ENCODE data around the gene SCEL. TPM values are rescaled to one million over a fixed set of nuclear protein-coding genes. Genes with fewer than 3 reads are reported as not detected.

SCEL gene
- not detected for polyA plus RNA-seq (2012; ENCODE audit: missing spikeins)

DNA sequence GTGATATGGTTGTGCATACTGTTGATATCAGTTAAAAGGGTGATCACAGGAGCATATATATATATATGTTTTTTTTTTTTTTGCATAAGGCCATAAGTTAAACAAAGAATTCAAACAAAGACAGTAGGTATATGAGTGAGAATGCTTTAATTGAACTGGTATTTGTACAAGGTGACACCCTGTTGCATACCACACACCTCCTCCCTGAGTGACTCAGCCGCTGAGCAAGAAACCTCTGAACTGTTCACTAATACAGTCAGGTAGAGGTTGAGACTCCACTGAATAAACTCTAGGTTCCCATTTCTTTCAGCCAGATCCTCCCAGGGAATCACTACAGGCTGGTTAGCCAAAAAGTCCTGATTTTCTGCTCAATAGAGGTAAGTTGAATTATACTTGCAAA lies at the start of gene SCEL:
SCEL (plus strand) TSS at position 259 of the 400 bp plus-strand sequence. CDS start 20,170 bp downstream, outside the sequence.
- TF ChIP-seq POLR2A (IDR thresholded peaks at IDR 0.05; ENCODE audit: low read depth, low read length): no peak
- no peak for TF ChIP-seq TAF1 (IDR thresholded peaks at IDR 0.05; ENCODE audit: borderline replicate concordance, low read depth, low read length)
- no peak for TF ChIP-seq POLR2AphosphoS5 (IDR thresholded peaks at IDR 0.05; ENCODE audit: low read depth, low read length)
- FAIRE-seq: no peak
- no peak for DNase-seq (ENCODE audit: insufficient read length)

- TF ChIP-seq TAF1 (IDR thresholded peaks at IDR 0.05; ENCODE audit: borderline replicate concordance, low read depth, low read length) (no peak), POLR2AphosphoS5 (IDR thresholded peaks at IDR 0.05; ENCODE audit: low read depth, low read length) (no peak), POLR2A (IDR thresholded peaks at IDR 0.05; ENCODE audit: low read depth, low read length) (no peak)
- FAIRE-seq (no peak), DNase-seq (ENCODE audit: insufficient read length) (no peak)
These were observed 45.8 kb upstream of the SCEL start for GRCh38 chr13:77489566-77490337.

- FAIRE-seq: peak; percentile 30
- DNase-seq (ENCODE audit: insufficient read length): no peak
- no peak for TF ChIP-seq POLR2A (IDR thresholded peaks at IDR 0.05; ENCODE audit: low read depth, low read length)
- TF ChIP-seq POLR2AphosphoS5 (IDR thresholded peaks at IDR 0.05; ENCODE audit: low read depth, low read length): no peak
- no peak for TF ChIP-seq TAF1 (IDR thresholded peaks at IDR 0.05; ENCODE audit: borderline replicate concordance, low read depth, low read length)
These were observed 42.5 kb upstream of the SCEL start for GRCh38 chr13:77492982-77493381.

DNA sequence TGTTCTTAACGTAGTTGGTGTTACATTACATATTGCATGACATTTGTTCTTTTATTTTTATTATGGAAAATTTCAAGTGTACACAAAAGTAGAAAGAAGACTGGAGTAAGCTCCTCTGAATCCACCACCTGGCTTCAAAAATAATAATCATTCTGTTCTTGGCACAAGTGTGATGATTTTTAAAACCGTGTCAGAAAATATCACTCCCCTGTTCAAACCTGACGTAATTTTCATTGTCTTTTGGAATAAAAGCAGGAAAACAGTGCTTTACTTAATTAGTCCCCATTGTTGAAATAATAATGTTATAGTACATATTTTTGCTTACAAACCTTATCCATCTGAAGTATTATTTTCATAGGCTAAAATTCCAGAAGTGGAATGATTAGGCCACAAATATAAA lies 41.3 kb upstream of the SCEL start:
- TF ChIP-seq POLR2AphosphoS5 (IDR thresholded peaks at IDR 0.05; ENCODE audit: low read depth, low read length) (no peak), TAF1 (IDR thresholded peaks at IDR 0.05; ENCODE audit: borderline replicate concordance, low read depth, low read length) (no peak), POLR2A (IDR thresholded peaks at IDR 0.05; ENCODE audit: low read depth, low read length) (no peak)
- DNase-seq (ENCODE audit: insufficient read length) (no peak), FAIRE-seq (no peak)

- no peak for TF ChIP-seq POLR2A (IDR thresholded peaks at IDR 0.05; ENCODE audit: low read depth, low read length)
- TF ChIP-seq TAF1 (IDR thresholded peaks at IDR 0.05; ENCODE audit: borderline replicate concordance, low read depth, low read length): no peak
- TF ChIP-seq POLR2AphosphoS5 (IDR thresholded peaks at IDR 0.05; ENCODE audit: low read depth, low read length): no peak
- FAIRE-seq: no peak
- no peak for DNase-seq (ENCODE audit: insufficient read length)
These were observed 38.2 kb upstream of the SCEL start for GRCh38 chr13:77497350-77497749.

- no peak for TF ChIP-seq TAF1 (IDR thresholded peaks at IDR 0.05; ENCODE audit: borderline replicate concordance, low read depth, low read length)
- no peak for TF ChIP-seq POLR2AphosphoS5 (IDR thresholded peaks at IDR 0.05; ENCODE audit: low read depth, low read length)
- TF ChIP-seq POLR2A (IDR thresholded peaks at IDR 0.05; ENCODE audit: low read depth, low read length): no peak
- FAIRE-seq (no peak), DNase-seq (ENCODE audit: insufficient read length) (no peak)
These were observed 37.7 kb upstream of the SCEL start for GRCh38 chr13:77497835-77498234.

DNA sequence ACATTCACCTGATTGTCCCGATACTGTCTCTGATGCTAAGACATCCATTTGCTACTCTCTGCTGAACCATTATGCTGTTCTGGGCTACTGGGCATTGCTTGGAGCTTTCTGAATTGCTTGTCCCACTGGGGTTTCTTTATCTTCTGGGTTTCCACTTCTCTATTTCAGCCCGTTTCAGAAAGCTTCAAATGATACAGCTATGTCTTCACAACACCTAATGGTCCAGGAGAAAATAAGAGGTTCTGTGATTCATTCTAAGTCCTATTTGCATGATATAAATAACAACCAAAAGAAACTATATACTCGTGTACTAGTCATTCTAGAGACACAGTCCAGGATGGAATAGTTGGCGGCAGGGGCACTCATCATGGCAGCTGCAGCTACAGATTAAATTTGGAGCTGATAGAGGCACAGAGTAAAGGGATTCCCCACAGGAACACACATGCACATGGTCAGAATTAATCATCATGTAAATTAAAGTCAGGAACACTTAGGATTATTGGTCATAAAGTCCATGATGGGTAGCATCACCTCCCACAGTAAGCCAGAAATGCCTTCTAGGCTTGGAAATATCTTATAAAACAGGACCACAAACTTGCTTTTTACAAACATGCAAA lies 33.3 kb upstream of the SCEL start:
- no peak for TF ChIP-seq TAF1 (IDR thresholded peaks at IDR 0.05; ENCODE audit: borderline replicate concordance, low read depth, low read length)
- FAIRE-seq (peak; percentile 77), DNase-seq (ENCODE audit: insufficient read length) (no peak)

DNA sequence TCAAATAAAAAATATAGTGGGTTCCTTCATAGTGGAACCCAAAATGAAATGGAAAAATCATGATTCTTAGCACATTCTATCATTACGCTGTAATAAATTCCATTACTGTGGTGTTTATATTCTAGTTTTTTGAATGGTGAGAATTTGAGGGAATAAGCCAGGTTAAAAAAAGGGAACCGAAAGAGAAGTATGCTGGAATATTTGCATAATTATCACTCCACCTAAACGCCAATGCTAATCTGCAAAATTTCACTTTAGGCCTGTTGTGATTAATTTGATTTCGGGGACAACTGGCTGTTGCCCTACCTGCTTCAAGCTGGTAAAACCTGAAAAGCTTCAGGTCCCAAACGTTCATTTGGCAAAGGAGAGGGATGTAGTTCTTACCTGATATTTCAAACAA lies 32.1 kb upstream of the SCEL start:
- TF ChIP-seq TAF1 (IDR thresholded peaks at IDR 0.05; ENCODE audit: borderline replicate concordance, low read depth, low read length): no peak
- TF ChIP-seq POLR2AphosphoS5 (IDR thresholded peaks at IDR 0.05; ENCODE audit: low read depth, low read length): no peak
- TF ChIP-seq POLR2A (IDR thresholded peaks at IDR 0.05; ENCODE audit: low read depth, low read length): no peak
- DNase-seq (ENCODE audit: insufficient read length): no peak
- peak; percentile 51 for FAIRE-seq

DNA sequence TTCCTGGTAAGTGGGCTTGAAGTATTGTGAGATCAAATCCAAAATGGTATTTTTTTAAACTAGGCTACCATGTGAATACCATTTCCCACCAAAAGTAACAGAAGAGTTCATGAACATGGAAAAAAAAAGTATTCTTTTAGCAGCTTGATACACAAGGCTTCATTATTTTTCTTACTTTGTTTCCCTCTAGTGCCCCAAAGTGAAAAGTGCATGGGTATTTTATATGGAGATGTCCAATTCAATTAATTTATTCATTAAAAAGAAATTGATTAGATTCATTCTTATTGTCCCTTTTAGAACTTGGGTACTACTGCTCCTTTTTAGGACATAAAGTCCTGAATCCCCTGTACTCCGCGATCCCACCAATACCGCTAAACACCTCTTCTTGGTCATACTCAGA lies 28.6 kb upstream of the SCEL start:
- DNase-seq (ENCODE audit: insufficient read length) (no peak), FAIRE-seq (no peak)
- no peak for TF ChIP-seq TAF1 (IDR thresholded peaks at IDR 0.05; ENCODE audit: borderline replicate concordance, low read depth, low read length)
- TF ChIP-seq POLR2AphosphoS5 (IDR thresholded peaks at IDR 0.05; ENCODE audit: low read depth, low read length): no peak
- no peak for TF ChIP-seq POLR2A (IDR thresholded peaks at IDR 0.05; ENCODE audit: low read depth, low read length)

DNA sequence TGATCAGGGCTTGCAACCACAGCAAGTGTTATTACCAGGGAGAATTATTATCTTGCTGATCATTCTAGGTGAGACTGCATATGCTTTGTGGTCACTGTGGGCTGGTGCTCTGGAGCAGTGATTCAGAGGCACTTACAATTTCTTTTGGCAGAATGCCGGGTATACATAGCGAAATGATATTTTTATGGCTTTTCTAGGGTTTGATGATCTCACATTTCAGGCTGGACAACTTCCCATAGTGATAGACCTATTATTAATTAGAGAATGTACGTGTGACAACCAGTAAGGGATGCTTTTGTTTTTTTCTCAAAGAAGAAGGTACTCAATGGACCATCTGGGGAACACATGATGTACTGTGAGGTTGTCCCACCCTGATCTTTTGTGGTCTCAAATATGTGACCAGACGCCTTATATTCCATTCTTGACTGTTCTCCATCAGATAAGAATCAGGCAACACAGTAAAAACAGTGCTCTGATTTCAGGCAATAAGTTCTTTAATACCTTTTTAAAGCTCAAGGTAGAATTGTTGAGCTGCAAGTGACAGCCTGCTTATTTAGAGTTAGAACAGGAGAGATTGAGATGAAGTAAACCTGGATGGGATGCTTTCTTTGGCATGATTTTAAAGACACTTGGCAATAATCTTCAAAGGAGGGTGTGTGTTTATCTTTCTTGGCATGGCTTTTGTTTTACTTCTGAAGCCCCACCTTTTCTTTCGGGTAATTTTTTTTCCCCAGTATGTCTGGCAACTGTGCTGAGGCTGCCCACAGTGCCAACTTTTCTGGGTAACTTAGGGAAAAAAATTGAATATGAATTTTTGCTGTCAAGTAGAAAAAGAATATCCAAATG lies 27.4 kb upstream of the SCEL start:
- no peak for FAIRE-seq
- no peak for TF ChIP-seq POLR2A (IDR thresholded peaks at IDR 0.05; ENCODE audit: low read depth, low read length)
- TF ChIP-seq POLR2AphosphoS5 (IDR thresholded peaks at IDR 0.05; ENCODE audit: low read depth, low read length): no peak
- TF ChIP-seq TAF1 (IDR thresholded peaks at IDR 0.05; ENCODE audit: borderline replicate concordance, low read depth, low read length): no peak
- no peak for DNase-seq (ENCODE audit: insufficient read length)

DNA sequence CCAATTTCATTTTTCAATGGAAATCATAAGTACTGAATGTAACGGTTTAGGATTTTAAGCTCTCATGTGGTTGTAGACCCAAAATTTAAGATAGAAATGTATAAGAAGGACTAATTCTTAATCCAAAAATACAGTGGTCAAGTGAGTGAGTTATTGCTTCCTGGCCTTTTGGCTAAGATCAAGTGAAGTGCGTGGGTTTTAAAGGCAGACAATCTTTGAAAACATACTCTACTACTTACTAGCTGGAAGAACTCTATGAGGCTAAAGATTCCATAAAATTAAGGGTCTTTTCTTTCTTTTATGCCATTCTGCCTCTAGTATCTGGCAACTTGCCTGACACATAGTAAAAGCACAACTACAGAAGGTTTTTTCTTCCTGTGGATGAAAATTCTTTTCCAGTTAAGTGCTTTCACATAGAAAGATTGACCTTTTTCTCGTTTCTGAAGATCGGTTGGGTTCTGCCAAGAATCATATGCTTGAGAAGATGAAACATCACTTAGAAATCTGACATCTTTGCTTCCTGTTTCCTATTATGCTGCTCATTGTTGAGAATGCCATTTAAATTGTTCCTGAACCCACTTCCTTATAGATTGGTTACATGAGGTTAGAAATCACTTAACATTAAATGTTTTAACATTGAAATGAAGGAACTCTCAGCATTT lies 26.4 kb upstream of the SCEL start:
- TF ChIP-seq POLR2AphosphoS5 (IDR thresholded peaks at IDR 0.05; ENCODE audit: low read depth, low read length) (no peak), POLR2A (IDR thresholded peaks at IDR 0.05; ENCODE audit: low read depth, low read length) (no peak), TAF1 (IDR thresholded peaks at IDR 0.05; ENCODE audit: borderline replicate concordance, low read depth, low read length) (no peak)
- no peak for DNase-seq (ENCODE audit: insufficient read length)
- no peak for FAIRE-seq
